GM12874 (cell line): ENCODE data around the gene NFIA.

Experiments
- CTCF ChIP-seq: IDR thresholded peaks from 2 replicates; pipeline ENCODE4 v1.5.1; 2011; ENCODE audit warnings: low read depth, mild to moderate bottlenecking, control low read depth, low read length, moderate library complexity; ENCODE audit not compliant: insufficient read depth

The NFIA gene

GRCh38 chr1:61356995-61357394, 274.6 kb downstream of the NFIA start:
- no peak for TF ChIP-seq CTCF

DNA sequence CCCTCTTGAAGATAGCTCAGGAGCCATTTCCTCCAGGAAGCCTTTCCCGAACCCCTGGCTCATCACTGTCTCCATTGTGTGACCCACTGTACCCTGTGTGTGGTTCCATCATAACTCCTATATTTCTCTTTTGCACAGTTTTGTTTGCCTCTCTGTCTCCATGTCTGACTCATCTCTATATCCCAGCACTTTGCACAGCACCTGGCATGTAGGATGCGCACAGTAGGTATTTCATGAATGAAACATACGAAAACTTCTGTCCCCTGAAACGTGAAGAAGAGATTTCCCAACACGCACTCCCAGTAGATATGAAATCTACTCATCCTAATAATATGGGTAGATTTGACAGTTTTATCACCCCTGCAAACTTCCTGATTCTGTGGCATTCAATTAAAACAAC, 275.2 kb downstream of the NFIA start:
- TF ChIP-seq CTCF, result no peak

GRCh38 chr1:61358770-61359455, 276.6 kb downstream of the NFIA start:
- TF ChIP-seq CTCF, result no peak

- TF ChIP-seq CTCF, result no peak
These were observed 279.6 kb downstream of the NFIA start for GRCh38 chr1:61361931-61362330.

GRCh38 chr1:61362351-61362750, 280.0 kb downstream of the NFIA start:
- no peak for TF ChIP-seq CTCF

DNA sequence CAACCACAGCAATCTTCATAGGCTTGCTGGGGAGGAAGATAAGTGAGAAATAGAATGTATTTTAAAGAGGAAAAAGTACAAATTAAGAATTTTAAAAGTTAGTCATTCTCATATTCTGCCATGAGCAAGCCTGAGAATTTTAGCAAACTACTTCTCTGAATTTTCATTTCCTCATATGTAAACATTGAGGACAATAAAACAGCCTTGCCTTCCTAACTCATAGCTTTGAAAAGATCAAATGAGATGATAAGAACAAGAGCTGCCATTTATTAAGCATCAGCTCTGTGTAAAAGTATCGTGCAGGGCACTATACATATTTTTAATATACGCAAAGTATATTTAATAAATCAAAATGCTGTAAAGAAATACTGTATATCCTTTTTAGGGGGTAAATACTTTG, 286.0 kb downstream of the NFIA start:
- no peak for TF ChIP-seq CTCF

GRCh38 chr1:61368876-61369275, 286.5 kb downstream of the NFIA start:
- TF ChIP-seq CTCF, result no peak
